ENCODE measurements around the gene OLFM1.

Gene OLFM1

GRCh38 chr9:135167356-135167755 is 79.9 kb downstream of the OLFM1 start:
- TF ChIP-seq, protein P1, sequence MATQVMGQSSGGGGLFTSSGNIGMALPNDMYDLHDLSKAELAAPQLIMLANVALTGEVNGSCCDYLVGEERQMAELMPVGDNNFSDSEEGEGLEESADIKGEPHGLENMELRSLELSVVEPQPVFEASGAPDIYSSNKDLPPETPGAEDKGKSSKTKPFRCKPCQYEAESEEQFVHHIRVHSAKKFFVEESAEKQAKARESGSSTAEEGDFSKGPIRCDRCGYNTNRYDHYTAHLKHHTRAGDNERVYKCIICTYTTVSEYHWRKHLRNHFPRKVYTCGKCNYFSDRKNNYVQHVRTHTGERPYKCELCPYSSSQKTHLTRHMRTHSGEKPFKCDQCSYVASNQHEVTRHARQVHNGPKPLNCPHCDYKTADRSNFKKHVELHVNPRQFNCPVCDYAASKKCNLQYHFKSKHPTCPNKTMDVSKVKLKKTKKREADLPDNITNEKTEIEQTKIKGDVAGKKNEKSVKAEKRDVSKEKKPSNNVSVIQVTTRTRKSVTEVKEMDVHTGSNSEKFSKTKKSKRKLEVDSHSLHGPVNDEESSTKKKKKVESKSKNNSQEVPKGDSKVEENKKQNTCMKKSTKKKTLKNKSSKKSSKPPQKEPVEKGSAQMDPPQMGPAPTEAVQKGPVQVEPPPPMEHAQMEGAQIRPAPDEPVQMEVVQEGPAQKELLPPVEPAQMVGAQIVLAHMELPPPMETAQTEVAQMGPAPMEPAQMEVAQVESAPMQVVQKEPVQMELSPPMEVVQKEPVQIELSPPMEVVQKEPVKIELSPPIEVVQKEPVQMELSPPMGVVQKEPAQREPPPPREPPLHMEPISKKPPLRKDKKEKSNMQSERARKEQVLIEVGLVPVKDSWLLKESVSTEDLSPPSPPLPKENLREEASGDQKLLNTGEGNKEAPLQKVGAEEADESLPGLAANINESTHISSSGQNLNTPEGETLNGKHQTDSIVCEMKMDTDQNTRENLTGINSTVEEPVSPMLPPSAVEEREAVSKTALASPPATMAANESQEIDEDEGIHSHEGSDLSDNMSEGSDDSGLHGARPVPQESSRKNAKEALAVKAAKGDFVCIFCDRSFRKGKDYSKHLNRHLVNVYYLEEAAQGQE (IDR thresholded peaks at IDR 0.05; ENCODE audit: insufficient replicate concordance, low read depth), result no peak
- TF ChIP-seq GABPA (IDR thresholded peaks at IDR 0.05; ENCODE audit: low read depth), result no peak
- TF ChIP-seq, protein P2, sequence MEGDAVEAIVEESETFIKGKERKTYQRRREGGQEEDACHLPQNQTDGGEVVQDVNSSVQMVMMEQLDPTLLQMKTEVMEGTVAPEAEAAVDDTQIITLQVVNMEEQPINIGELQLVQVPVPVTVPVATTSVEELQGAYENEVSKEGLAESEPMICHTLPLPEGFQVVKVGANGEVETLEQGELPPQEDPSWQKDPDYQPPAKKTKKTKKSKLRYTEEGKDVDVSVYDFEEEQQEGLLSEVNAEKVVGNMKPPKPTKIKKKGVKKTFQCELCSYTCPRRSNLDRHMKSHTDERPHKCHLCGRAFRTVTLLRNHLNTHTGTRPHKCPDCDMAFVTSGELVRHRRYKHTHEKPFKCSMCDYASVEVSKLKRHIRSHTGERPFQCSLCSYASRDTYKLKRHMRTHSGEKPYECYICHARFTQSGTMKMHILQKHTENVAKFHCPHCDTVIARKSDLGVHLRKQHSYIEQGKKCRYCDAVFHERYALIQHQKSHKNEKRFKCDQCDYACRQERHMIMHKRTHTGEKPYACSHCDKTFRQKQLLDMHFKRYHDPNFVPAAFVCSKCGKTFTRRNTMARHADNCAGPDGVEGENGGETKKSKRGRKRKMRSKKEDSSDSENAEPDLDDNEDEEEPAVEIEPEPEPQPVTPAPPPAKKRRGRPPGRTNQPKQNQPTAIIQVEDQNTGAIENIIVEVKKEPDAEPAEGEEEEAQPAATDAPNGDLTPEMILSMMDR (IDR thresholded peaks at IDR 0.05; ENCODE audit: insufficient read depth, low read length), result no peak
- TF ChIP-seq POLR2AphosphoS5 (IDR thresholded peaks at IDR 0.05; ENCODE audit: low read depth), result no peak
- no peak overlapping the region for H3K27ac ChIP-seq (replicated peaks)
- DNase-seq (ENCODE audit: low read depth in 1 of 2, low spot score in 1 of 2), result no peak
- H3K27me3 ChIP-seq (ENCODE audit: insufficient read depth, poor library complexity, severe bottlenecking), result no peaks in the 10 kb centered on the region
- H3K4me3 ChIP-seq (replicated peaks; ENCODE audit: insufficient read depth, low read length), result no peak overlapping the region

DNA sequence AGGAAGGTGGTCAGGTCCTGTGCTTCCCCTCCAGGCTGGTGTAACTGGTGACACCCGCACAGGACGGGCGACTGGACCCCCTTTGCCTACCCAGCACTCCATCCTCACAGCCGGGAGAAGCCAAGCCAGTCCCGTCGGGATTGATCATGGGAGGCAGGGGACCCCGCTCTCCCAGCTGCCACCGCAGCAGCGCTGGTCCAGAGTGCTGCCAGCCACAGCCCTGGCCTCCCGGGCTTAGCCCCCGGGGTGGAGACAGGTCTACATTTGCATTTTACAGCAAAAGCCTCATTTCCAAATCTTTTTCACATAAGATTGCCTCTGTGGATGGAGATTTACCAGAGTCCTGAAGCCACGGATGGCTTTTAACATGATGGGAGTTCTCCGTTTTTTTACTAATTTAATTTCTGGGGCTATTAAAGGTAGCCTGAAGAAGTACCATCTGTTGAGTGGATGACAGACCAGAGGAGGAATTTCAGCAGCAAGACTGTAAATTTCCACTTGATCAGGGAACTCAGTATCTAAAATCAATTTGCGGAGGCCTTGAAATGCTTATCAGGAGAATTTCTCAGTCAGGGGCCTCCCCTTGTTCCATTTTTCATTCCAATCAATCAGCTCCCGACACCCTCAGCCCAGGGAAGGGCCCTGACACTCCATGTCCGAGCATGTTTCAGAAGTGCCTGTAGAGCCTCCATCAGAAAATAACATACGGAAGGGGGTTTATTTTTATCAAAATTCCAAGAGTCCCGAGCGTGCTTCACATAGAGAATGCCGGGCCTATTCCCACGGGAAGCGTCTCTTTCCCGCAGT is 80.6 kb downstream of the OLFM1 start:
- no peaks in the 10 kb centered on the region for H3K27me3 ChIP-seq (ENCODE audit: insufficient read depth, poor library complexity, severe bottlenecking)
- no peak for DNase-seq (ENCODE audit: low read depth in 1 of 2, low spot score in 1 of 2)
- no peak overlapping the region for H3K4me3 ChIP-seq (replicated peaks; ENCODE audit: insufficient read depth, low read length)
- TF ChIP-seq SPI1 (IDR thresholded peaks at IDR 0.05; ENCODE audit: borderline replicate concordance, low read depth), result no peak
- no peak for TF ChIP-seq GABPA (IDR thresholded peaks at IDR 0.05; ENCODE audit: low read depth)
- TF ChIP-seq, protein P1 (IDR thresholded peaks at IDR 0.05; ENCODE audit: insufficient replicate concordance, low read depth), result no peak
- no peak for TF ChIP-seq POLR2AphosphoS5 (IDR thresholded peaks at IDR 0.05; ENCODE audit: low read depth)
- TF ChIP-seq, protein P2 (IDR thresholded peaks at IDR 0.05; ENCODE audit: insufficient read depth, low read length), result no peak
- no peak overlapping the region for H3K27ac ChIP-seq (replicated peaks)

GRCh38 chr9:135169709-135170226 is 82.3 kb downstream of the OLFM1 start:
- no peaks in the 10 kb centered on the region for H3K27me3 ChIP-seq (ENCODE audit: insufficient read depth, poor library complexity, severe bottlenecking)
- no peak overlapping the region for H3K4me3 ChIP-seq (replicated peaks; ENCODE audit: insufficient read depth, low read length)
- no peak for DNase-seq (ENCODE audit: low read depth in 1 of 2, low spot score in 1 of 2)
- TF ChIP-seq SPI1 (IDR thresholded peaks at IDR 0.05; ENCODE audit: borderline replicate concordance, low read depth) (no peak), GABPA (IDR thresholded peaks at IDR 0.05; ENCODE audit: low read depth) (no peak), POLR2AphosphoS5 (IDR thresholded peaks at IDR 0.05; ENCODE audit: low read depth) (no peak)
- TF ChIP-seq, protein P1 (IDR thresholded peaks at IDR 0.05; ENCODE audit: insufficient replicate concordance, low read depth), result no peak
- TF ChIP-seq, protein P2 (IDR thresholded peaks at IDR 0.05; ENCODE audit: insufficient read depth, low read length), result no peak
- H3K27ac ChIP-seq (replicated peaks), result no peak overlapping the region

All from HL-60 (cell line).